ENCODE measurements around the gene RXFP1.

RXFP1 gene

GRCh38 chr4:158572608-158573007 lies 50.9 kb downstream of the RXFP1 start:
- no peak for TF ChIP-seq EZH2phosphoT487 (IDR thresholded peaks at IDR 0.05; ENCODE audit: low read depth)
- no peak for TF ChIP-seq CTCF (IDR thresholded peaks at IDR 0.05; ENCODE audit: low read depth, low read length)
- Histone ChIP-seq H3K79me2 (ENCODE audit: low read length) (no peaks in the 10 kb centered on the region), H3K4me2 (ENCODE audit: low read length) (no peak overlapping the region), H3K9me3 (ENCODE audit: insufficient read depth, low read length) (no peaks in the 10 kb centered on the region), H3K4me1 (ENCODE audit: low read length) (no peaks in the 10 kb centered on the region), H3K4me3 (ENCODE audit: low read length) (no peak overlapping the region), H3K36me3 (replicated peaks; ENCODE audit: low read depth, low read length) (no peaks in the 10 kb centered on the region), H3K27me3 (ENCODE audit: low read depth, low read length) (no peaks in the 10 kb centered on the region), H4K20me1 (ENCODE audit: insufficient read depth, low read length) (no peaks in the 10 kb centered on the region), H3K9ac (ENCODE audit: low read length) (no peak overlapping the region), H2AFZ (ENCODE audit: low read depth, low read length) (no peak overlapping the region), H3K27ac (ENCODE audit: low read length) (no peak overlapping the region)

GRCh38 chr4:158578476-158578875 lies 56.8 kb downstream of the RXFP1 start:
- Histone ChIP-seq H3K27ac (ENCODE audit: low read length) (no peak overlapping the region), H4K20me1 (ENCODE audit: insufficient read depth, low read length) (no peaks in the 10 kb centered on the region), H2AFZ (ENCODE audit: low read depth, low read length) (0 out of 2 replicates have a peak overlapping the region, but pooled peaks have one; percentile 35), H3K4me1 (ENCODE audit: low read length) (no peaks in the 10 kb centered on the region), H3K79me2 (ENCODE audit: low read length) (no peaks in the 10 kb centered on the region), H3K4me2 (ENCODE audit: low read length) (no peak overlapping the region), H3K27me3 (ENCODE audit: low read depth, low read length) (no peaks in the 10 kb centered on the region), H3K36me3 (replicated peaks; ENCODE audit: low read depth, low read length) (no peaks in the 10 kb centered on the region), H3K9ac (ENCODE audit: low read length) (no peak overlapping the region), H3K4me3 (ENCODE audit: low read length) (no peak overlapping the region), H3K9me3 (ENCODE audit: insufficient read depth, low read length) (no peaks in the 10 kb centered on the region)
- TF ChIP-seq CTCF (IDR thresholded peaks at IDR 0.05; ENCODE audit: low read depth, low read length) (peak; percentile 63), EZH2phosphoT487 (IDR thresholded peaks at IDR 0.05; ENCODE audit: low read depth) (no peak)

- Histone ChIP-seq H3K79me2 (ENCODE audit: low read length) (no peaks in the 10 kb centered on the region), H3K9ac (ENCODE audit: low read length) (no peak overlapping the region), H2AFZ (ENCODE audit: low read depth, low read length) (no peak overlapping the region), H3K4me3 (ENCODE audit: low read length) (no peak overlapping the region), H3K9me3 (ENCODE audit: insufficient read depth, low read length) (no peaks in the 10 kb centered on the region), H3K4me2 (ENCODE audit: low read length) (no peak overlapping the region), H3K4me1 (ENCODE audit: low read length) (no peaks in the 10 kb centered on the region), H3K27me3 (ENCODE audit: low read depth, low read length) (no peaks in the 10 kb centered on the region), H4K20me1 (ENCODE audit: insufficient read depth, low read length) (no peaks in the 10 kb centered on the region), H3K27ac (ENCODE audit: low read length) (no peak overlapping the region), H3K36me3 (replicated peaks; ENCODE audit: low read depth, low read length) (no peaks in the 10 kb centered on the region)
- TF ChIP-seq CTCF (IDR thresholded peaks at IDR 0.05; ENCODE audit: low read depth, low read length) (no peak), EZH2phosphoT487 (IDR thresholded peaks at IDR 0.05; ENCODE audit: low read depth) (no peak)
Measured at GRCh38 chr4:158580064-158580463, 58.4 kb downstream of the RXFP1 start.

- Histone ChIP-seq H3K27ac (ENCODE audit: low read length) (no peak overlapping the region), H3K79me2 (ENCODE audit: low read length) (no peaks in the 10 kb centered on the region), H3K27me3 (ENCODE audit: low read depth, low read length) (no peaks in the 10 kb centered on the region), H3K4me2 (ENCODE audit: low read length) (no peak overlapping the region), H3K9ac (ENCODE audit: low read length) (no peak overlapping the region), H3K4me3 (ENCODE audit: low read length) (no peak overlapping the region), H2AFZ (ENCODE audit: low read depth, low read length) (no peak overlapping the region), H4K20me1 (ENCODE audit: insufficient read depth, low read length) (no peaks in the 10 kb centered on the region), H3K4me1 (ENCODE audit: low read length) (no peaks in the 10 kb centered on the region), H3K9me3 (ENCODE audit: insufficient read depth, low read length) (no peaks in the 10 kb centered on the region), H3K36me3 (replicated peaks; ENCODE audit: low read depth, low read length) (no peaks in the 10 kb centered on the region)
- no peak for TF ChIP-seq CTCF (IDR thresholded peaks at IDR 0.05; ENCODE audit: low read depth, low read length)
- no peak for TF ChIP-seq EZH2phosphoT487 (IDR thresholded peaks at IDR 0.05; ENCODE audit: low read depth)
Measured at GRCh38 chr4:158581161-158581560, 59.5 kb downstream of the RXFP1 start.
